Esophagus muscularis mucosa (tissue), 4 donors: Measurements from ENCODE around the gene INPP5A. TPM values are rescaled to one million over a fixed set of nuclear protein-coding genes. Genes with fewer than 3 reads are reported as not detected.
"Not testable (repeated sequence)": the region's sequence is repeated elsewhere in the genome, so short reads cannot be mapped to it uniquely, and the experiment has no call there.

Source experiments
- DNase-seq: peaks from one replicate; pipeline ENCODE4 v3.0.0-alpha.2; 2017; ENCODE audit errors: extremely low spot score
- H3K27ac ChIP-seq, 4 donors: fragments of 200-600 bp; sonication (generic); replicated peaks in 1 of 4; 1 replicate in 3 of 4; 2 replicates in 1 of 4; pipeline ENCODE4 v1.5.1; 2016 to 2019; ENCODE audit warnings: mild to moderate bottlenecking in 1 of 4
- H3K27me3 ChIP-seq, 4 donors: fragments of 200-600 bp; sonication (generic); one replicate each; pipeline versions ENCODE4 v1.5.1 to v1.6.0; 2016 to 2019
- H3K36me3 ChIP-seq, 4 donors: fragments of 200-600 bp; sonication (generic); one replicate each; pipeline ENCODE4 v1.5.1; 2016 to 2019
- H3K4me1 ChIP-seq, 4 donors: fragments of 200-600 bp; sonication (generic); one replicate each; pipeline ENCODE4 v1.5.1; 2016 to 2019
- H3K4me3 ChIP-seq, 4 donors: fragments of 200-600 bp; sonication (generic); 1 replicate in 2 of 4; 2 replicates in 2 of 4; pipeline ENCODE4 v1.5.1; 2016 to 2019; ENCODE audit warnings: mild to moderate bottlenecking in 4 of 4, moderate library complexity in 1 of 4
- H3K9me3 ChIP-seq, 4 donors: fragments of 200-600 bp; sonication (generic); 1 replicate in 3 of 4; 2 replicates in 1 of 4; pipeline ENCODE4 v1.5.1; 2016 to 2019
- CTCF ChIP-seq, 3 experiments: fragments of 200-600 bp in 2 of 3; fragments of 450-650 bp in 1 of 3; sonication (generic) in 2 of 3; IDR thresholded peaks; one replicate each; pipeline ENCODE4 v1.5.1; 2017 to 2019; ENCODE audit warnings: antibody characterized with exemption in 3 of 3, mild to moderate bottlenecking in 2 of 3, moderate library complexity in 1 of 3
- EP300 ChIP-seq: sonication (generic); formaldehyde crosslinking; IDR thresholded peaks from one replicate; pipeline ENCODE4 v1.6.1; 2017; ENCODE audit warnings: antibody characterized with exemption
- POLR2A ChIP-seq: fragments of 450-650 bp; IDR thresholded peaks from one replicate; pipeline ENCODE4 v1.6.1; 2017; ENCODE audit warnings: antibody characterized with exemption, moderate library complexity, mild to moderate bottlenecking, low read depth
- POLR2AphosphoS5 ChIP-seq, 2 donors: sonication (generic); formaldehyde crosslinking; IDR thresholded peaks; one replicate each; pipeline ENCODE4 v1.6.1; 2017; ENCODE audit warnings: antibody characterized with exemption in 2 of 2
- WGBS: methylation state at CpG from one replicate; pipeline ENCODE4 v1.1.5; 2018; 5-methylcytosine and 5-hydroxymethylcytosine counted together
- intact Hi-C: fragments of 100-400 bp; cut with DNase I; formaldehyde crosslinking; loops from one replicate; pipeline ENCODE4 v1.15.1; 2023
- total RNA-seq, 4 donors: library from RNA; depleted of rRNA; stranded (reverse); fragments of >200 nt; gene quantifications; one replicate each; pipeline versions ENCODE4 v1.1.0 to v1.2.1, GENCODE V29; 2016

Gene INPP5A
- total RNA-seq, 4 donors from 2014 or later = 234 to 301 (median 245) TPM

GRCh38 chr10:132704008-132704814, 166.6 kb downstream of the INPP5A start:
- no peak overlapping the region for H3K27ac ChIP-seq
- no peak for TF ChIP-seq POLR2A
- intact Hi-C loops = no loop called here
- peaks cover 9 to 61% (median 45%) of the 10 kb centered on the region in 4 donors for H3K36me3 ChIP-seq
- H3K4me3 ChIP-seq = no peak overlapping the region
- H3K9me3 ChIP-seq = peaks cover 0 to 17% (median 9%) of the 10 kb centered on the region in 4 donors
- WGBS = 94% methylated on average over 20 of the region's 29 CpGs
- DNase-seq = no peak
- peaks cover 0 to 2% (median 0%) of the 10 kb centered on the region in 4 donors for H3K27me3 ChIP-seq
- peaks cover 9 to 31% (median 23%) of the 10 kb centered on the region in 4 donors for H3K4me1 ChIP-seq

GRCh38 chr10:132704815-132705064, 167.2 kb downstream of the INPP5A start:
- H3K36me3 ChIP-seq = peaks cover 9 to 65% (median 46%) of the 10 kb centered on the region in 4 donors
- H3K27me3 ChIP-seq, DNase-seq, H3K4me3 ChIP-seq, intact Hi-C loops, H3K27ac ChIP-seq: not testable (repeated sequence)
- H3K9me3 ChIP-seq = peaks cover 0 to 17% (median 9%) of the 10 kb centered on the region in 4 donors
- H3K4me1 ChIP-seq = peaks cover 9 to 26% (median 17%) of the 10 kb centered on the region in 4 donors
- WGBS = 86% methylated on average over 9 of the region's 9 CpGs

GRCh38 chr10:132705173-132705572, 167.6 kb downstream of the INPP5A start:
- H3K27ac ChIP-seq = no peak overlapping the region
- no peak for DNase-seq
- no peaks in the 10 kb centered on the region for H3K27me3 ChIP-seq
- H3K9me3 ChIP-seq = peaks cover 0 to 17% (median 9%) of the 10 kb centered on the region in 4 donors
- H3K36me3 ChIP-seq = peaks cover 11 to 69% (median 51%) of the 10 kb centered on the region in 4 donors
- no peak overlapping the region for H3K4me3 ChIP-seq
- H3K4me1 ChIP-seq = peaks cover 4 to 22% (median 13%) of the 10 kb centered on the region in 4 donors
- intact Hi-C loops = no loop called here
- TF ChIP-seq EP300 (no peak), POLR2A (no peak), CTCF (IDR thresholded peaks at IDR 0.05) (no peak)
- 92% methylated on average over 15 of the region's 15 CpGs for WGBS

GRCh38 chr10:132705943-132706342, 168.4 kb downstream of the INPP5A start:
- Histone ChIP-seq H3K27me3 (no peaks in the 10 kb centered on the region), H3K27ac (no peak overlapping the region), H3K9me3 (peaks cover 0 to 17% (median 9%) of the 10 kb centered on the region in 4 donors), H3K4me1 (peaks cover 0 to 14% (median 5%) of the 10 kb centered on the region in 4 donors), H3K4me3 (no peak overlapping the region), H3K36me3 (peaks cover 17 to 76% (median 58%) of the 10 kb centered on the region in 4 donors)
- DNase-seq = no peak
- WGBS = 84% methylated on average over 1 of the region's 1 CpG
- intact Hi-C loops = no loop called here
- no peak for TF ChIP-seq EP300
- TF ChIP-seq POLR2AphosphoS5 (IDR thresholded peaks at IDR 0.05) = no peak
- no peak for TF ChIP-seq POLR2A
- no peak for TF ChIP-seq CTCF (IDR thresholded peaks at IDR 0.05)

GRCh38 chr10:132706701-132707100, 169.1 kb downstream of the INPP5A start:
- H3K36me3 ChIP-seq = peaks cover 17 to 76% (median 61%) of the 10 kb centered on the region in 4 donors
- H3K9me3 ChIP-seq = peaks cover 0 to 17% (median 9%) of the 10 kb centered on the region in 4 donors
- no peak overlapping the region for H3K27ac ChIP-seq
- H3K27me3 ChIP-seq = no peaks in the 10 kb centered on the region
- intact Hi-C loops = no loop called here
- WGBS = 99% methylated on average over 11 of the region's 11 CpGs
- no peak for DNase-seq
- no peak overlapping the region for H3K4me3 ChIP-seq
- TF ChIP-seq CTCF (IDR thresholded peaks at IDR 0.05) (no peak), POLR2AphosphoS5 (IDR thresholded peaks at IDR 0.05) (no peak)
- H3K4me1 ChIP-seq = peaks cover 0 to 7% (median 0%) of the 10 kb centered on the region in 4 donors
